Measurements from ENCODE around the gene KHSRP.

KHSRP gene, protein sequence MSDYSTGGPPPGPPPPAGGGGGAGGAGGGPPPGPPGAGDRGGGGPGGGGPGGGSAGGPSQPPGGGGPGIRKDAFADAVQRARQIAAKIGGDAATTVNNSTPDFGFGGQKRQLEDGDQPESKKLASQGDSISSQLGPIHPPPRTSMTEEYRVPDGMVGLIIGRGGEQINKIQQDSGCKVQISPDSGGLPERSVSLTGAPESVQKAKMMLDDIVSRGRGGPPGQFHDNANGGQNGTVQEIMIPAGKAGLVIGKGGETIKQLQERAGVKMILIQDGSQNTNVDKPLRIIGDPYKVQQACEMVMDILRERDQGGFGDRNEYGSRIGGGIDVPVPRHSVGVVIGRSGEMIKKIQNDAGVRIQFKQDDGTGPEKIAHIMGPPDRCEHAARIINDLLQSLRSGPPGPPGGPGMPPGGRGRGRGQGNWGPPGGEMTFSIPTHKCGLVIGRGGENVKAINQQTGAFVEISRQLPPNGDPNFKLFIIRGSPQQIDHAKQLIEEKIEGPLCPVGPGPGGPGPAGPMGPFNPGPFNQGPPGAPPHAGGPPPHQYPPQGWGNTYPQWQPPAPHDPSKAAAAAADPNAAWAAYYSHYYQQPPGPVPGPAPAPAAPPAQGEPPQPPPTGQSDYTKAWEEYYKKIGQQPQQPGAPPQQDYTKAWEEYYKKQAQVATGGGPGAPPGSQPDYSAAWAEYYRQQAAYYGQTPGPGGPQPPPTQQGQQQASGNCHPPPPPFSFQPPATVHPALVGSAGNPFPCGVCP

DNA sequence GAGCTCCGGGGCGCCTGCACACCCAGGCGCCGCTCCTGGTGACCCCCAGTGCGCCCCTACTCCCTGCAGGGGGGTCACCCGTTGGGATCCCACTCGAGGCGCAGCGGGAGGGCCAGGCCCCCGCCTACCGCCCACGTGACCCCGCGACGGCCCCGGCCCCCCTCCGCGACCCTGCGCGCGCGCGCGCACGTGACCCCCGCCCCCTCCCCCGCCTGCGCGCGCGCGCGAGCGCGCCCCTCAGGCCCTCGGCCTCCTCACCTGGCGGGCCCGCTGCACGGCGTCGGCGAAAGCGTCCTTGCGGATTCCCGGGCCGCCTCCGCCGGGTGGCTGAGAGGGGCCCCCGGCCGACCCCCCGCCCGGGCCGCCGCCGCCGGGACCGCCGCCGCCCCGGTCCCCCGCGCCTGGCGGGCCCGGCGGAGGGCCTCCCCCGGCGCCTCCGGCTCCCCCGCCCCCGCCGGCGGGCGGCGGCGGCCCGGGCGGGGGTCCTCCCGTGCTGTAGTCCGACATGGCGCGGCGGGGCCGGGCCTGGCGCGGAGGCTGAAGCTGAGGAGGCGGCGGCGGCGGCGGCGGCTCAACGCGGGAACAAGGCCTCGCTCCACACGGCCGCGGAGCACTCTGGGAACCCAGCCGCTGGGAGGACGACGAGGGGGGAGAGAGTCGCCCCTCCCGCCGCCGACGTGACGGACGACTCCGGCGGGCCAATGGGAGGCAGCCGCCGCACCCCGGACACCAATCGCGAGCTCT is at the start of gene KHSRP:
TSS of gene KHSRP (minus strand) at position 617 of the 744 bp plus-strand sequence. CDS start at position 507, 110 bp downstream.
- no peaks in the 10 kb centered on the region for H3K27me3 ChIP-seq (ENCODE audit: control insufficient read depth, insufficient read depth, low read length)

DNA sequence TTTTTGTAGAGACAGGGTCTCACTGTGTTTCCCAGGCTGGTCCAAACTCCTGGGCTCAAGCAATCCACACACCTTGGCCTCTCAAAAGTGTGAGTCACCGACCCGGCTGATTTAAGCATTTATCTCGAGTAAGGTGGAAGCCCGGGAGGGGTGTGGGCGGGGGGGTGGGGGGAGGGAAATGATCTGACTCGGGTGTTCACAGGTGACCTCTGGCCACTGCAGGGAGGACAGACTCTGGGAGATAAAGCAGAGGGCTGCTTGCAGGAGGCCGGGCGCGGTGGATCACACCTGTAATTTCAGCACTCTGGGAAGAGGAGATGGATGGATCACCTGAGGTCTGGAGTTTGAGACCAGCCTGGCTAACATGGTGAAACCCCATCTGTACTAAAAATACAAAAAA is 49.0 kb upstream of the KHSRP start:
- Histone ChIP-seq H3K4me1 (ENCODE audit: control insufficient read depth, insufficient read depth, low read length) (no peaks in the 10 kb centered on the region), H3K9ac (ENCODE audit: low read length) (no peak overlapping the region), H3K36me3 (ENCODE audit: control insufficient read depth, insufficient read depth, low read length) (no peaks in the 10 kb centered on the region), H3K27ac (ENCODE audit: low read depth, low read length) (no peak overlapping the region), H3K27me3 (ENCODE audit: control insufficient read depth, insufficient read depth, low read length) (peaks cover 15% of the 10 kb centered on the region), H3K4me3 (ENCODE audit: low read length) (no peak overlapping the region)

More for the DNA sequence above, at the start of gene KHSRP:
- Histone ChIP-seq H3K36me3 (ENCODE audit: control insufficient read depth, insufficient read depth, low read length) (peaks cover 5% of the 10 kb centered on the region), H3K4me1 (ENCODE audit: control insufficient read depth, insufficient read depth, low read length) (peaks cover 7% of the 10 kb centered on the region), H3K9ac (ENCODE audit: low read length) (peak within 1 kb of the TSS; percentile 29), H3K27ac (ENCODE audit: low read depth, low read length) (peak within 1 kb of the TSS; percentile 79), H3K4me3 (ENCODE audit: low read length) (peak within 1 kb of the TSS; percentile 85)

DNA sequence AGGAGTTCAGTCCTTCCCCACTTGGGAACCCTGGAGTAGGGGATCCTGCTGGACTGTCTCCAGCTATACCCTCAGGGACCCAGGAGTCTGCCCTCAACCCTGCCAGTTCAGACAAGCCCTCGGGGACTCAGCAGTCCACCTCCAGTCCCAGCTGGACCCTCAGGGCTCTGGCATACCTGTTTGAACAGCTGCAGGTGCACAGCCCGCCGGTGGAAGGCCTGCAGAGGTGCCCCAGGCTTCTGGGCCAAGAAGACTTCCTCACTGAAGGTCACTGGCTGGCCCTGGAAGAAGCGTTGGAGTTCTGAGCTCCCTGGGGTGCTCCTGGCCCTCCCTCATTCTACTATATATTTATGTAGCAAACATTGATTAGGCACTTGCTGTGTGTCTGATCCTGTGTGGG is 48.1 kb upstream of the KHSRP start:
- H3K4me3 ChIP-seq (ENCODE audit: low read length) = no peak overlapping the region
- peaks cover 15% of the 10 kb centered on the region for H3K27me3 ChIP-seq (ENCODE audit: control insufficient read depth, insufficient read depth, low read length)
- H3K27ac ChIP-seq (ENCODE audit: low read depth, low read length) = no peak overlapping the region
- H3K4me1 ChIP-seq (ENCODE audit: control insufficient read depth, insufficient read depth, low read length) = no peaks in the 10 kb centered on the region
- no peak overlapping the region for H3K9ac ChIP-seq (ENCODE audit: low read length)
- no peaks in the 10 kb centered on the region for H3K36me3 ChIP-seq (ENCODE audit: control insufficient read depth, insufficient read depth, low read length)

DNA sequence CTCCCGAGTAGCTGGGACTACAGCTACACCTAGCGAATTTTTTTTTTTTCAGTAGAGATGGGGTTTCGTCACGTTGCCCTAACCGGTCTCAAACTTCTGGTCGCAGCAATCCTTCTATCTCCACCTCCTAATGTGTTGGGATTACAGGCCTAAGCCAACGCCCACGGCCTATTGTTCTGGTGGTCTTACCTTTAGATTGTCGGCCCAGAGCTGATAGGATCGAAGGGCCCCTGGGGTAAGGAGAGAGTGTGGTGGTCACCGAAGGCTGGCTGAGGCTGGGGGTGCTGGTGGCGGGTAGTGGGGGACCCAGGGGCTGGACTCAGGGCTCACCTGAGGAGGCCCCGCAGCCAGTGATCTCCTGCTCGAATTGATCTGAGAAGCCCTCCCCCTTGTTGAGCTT is 46.5 kb upstream of the KHSRP start:
- H3K9ac ChIP-seq (ENCODE audit: low read length) = no peak overlapping the region
- H3K36me3 ChIP-seq (ENCODE audit: control insufficient read depth, insufficient read depth, low read length) = no peaks in the 10 kb centered on the region
- no peak overlapping the region for H3K27ac ChIP-seq (ENCODE audit: low read depth, low read length)
- H3K4me1 ChIP-seq (ENCODE audit: control insufficient read depth, insufficient read depth, low read length) = no peaks in the 10 kb centered on the region
- H3K27me3 ChIP-seq (ENCODE audit: control insufficient read depth, insufficient read depth, low read length) = peaks cover 9% of the 10 kb centered on the region
- H3K4me3 ChIP-seq (ENCODE audit: low read length) = no peak overlapping the region

DNA sequence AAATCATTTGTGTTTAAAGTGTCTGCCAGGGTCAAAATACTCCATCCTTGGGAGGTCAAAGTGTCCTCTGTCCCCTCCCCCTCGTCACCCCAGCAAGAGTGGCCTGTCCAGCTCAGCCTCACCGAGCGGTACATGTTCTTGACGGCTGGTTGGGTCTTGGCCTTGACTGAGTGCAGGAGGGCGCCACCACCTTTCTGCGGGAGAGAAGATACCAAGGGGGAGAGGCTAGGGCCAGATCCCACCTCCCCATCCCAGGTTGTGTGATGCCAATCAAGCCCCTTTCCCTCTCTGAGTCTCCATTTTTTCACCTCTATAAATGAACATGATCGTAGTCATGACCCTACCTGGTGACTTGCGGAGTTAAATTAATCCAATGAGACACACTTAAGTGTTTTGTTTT is 45.6 kb upstream of the KHSRP start:
- Histone ChIP-seq H3K27me3 (ENCODE audit: control insufficient read depth, insufficient read depth, low read length) (peaks cover 4% of the 10 kb centered on the region), H3K36me3 (ENCODE audit: control insufficient read depth, insufficient read depth, low read length) (no peaks in the 10 kb centered on the region), H3K9ac (ENCODE audit: low read length) (no peak overlapping the region), H3K4me1 (ENCODE audit: control insufficient read depth, insufficient read depth, low read length) (no peaks in the 10 kb centered on the region), H3K27ac (ENCODE audit: low read depth, low read length) (no peak overlapping the region), H3K4me3 (ENCODE audit: low read length) (no peak overlapping the region)

DNA sequence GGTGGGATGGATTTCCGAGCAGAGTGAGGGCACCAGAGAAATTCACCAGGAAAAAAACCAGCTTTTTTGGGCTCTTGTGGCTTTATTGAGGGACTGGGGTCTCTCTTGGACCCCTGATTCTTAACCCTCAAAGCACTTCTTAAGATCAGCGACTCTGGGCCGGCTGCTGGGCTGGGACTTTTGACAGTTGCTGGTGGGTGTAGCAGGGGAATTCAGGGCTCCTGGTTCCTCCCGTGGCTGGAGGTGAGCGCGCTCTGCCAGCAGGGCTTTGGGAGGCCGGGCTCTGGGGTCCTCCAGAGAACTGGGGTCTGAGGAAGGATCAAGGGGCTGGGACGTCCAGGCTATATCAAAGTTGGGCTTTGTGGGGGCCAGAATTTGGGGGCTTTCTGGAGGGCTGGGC is 42.8 kb upstream of the KHSRP start:
- Histone ChIP-seq H3K27me3 (ENCODE audit: control insufficient read depth, insufficient read depth, low read length) (peaks cover 8% of the 10 kb centered on the region), H3K27ac (ENCODE audit: low read depth, low read length) (no peak overlapping the region), H3K9ac (ENCODE audit: low read length) (no peak overlapping the region), H3K4me3 (ENCODE audit: low read length) (no peak overlapping the region), H3K4me1 (ENCODE audit: control insufficient read depth, insufficient read depth, low read length) (no peaks in the 10 kb centered on the region), H3K36me3 (ENCODE audit: control insufficient read depth, insufficient read depth, low read length) (no peaks in the 10 kb centered on the region)

DNA sequence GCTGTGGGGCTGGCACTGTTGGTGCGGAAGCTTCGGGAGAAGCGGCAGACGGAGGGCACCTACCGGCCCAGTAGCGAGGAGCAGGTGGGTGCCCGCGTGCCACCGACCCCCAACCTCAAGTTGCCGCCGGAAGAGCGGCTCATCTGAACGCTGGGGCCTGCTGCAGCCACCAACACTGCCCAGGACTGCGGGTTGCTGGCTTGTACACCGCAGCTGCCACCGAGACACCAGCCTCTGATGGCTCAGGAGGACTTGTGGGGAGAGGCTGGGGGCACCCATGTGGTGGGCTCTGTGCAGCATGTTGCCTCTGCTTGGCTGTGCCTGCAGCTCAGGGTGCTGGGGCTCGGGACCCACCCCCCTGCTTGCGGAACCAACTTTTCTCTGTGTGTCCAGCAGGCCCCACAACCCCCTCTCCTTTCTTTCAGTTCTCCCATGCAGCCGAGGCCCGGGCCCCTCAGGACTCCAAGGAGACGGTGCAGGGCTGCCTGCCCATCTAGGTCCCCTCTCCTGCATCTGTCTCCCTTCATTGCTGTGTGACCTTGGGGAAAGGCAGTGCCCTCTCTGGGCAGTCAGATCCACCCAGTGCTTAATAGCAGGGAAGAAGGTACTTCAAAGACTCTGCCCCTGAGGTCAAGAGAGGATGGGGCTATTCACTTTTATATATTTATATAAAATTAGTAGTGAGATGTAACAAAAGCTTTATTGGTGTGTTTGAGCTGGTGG is 42.1 kb upstream of the KHSRP start:
- Histone ChIP-seq H3K36me3 (ENCODE audit: control insufficient read depth, insufficient read depth, low read length) (no peaks in the 10 kb centered on the region), H3K27ac (ENCODE audit: low read depth, low read length) (no peak overlapping the region), H3K27me3 (ENCODE audit: control insufficient read depth, insufficient read depth, low read length) (peaks cover 8% of the 10 kb centered on the region), H3K4me1 (ENCODE audit: control insufficient read depth, insufficient read depth, low read length) (no peaks in the 10 kb centered on the region), H3K4me3 (ENCODE audit: low read length) (no peak overlapping the region), H3K9ac (ENCODE audit: low read length) (no peak overlapping the region)

DNA sequence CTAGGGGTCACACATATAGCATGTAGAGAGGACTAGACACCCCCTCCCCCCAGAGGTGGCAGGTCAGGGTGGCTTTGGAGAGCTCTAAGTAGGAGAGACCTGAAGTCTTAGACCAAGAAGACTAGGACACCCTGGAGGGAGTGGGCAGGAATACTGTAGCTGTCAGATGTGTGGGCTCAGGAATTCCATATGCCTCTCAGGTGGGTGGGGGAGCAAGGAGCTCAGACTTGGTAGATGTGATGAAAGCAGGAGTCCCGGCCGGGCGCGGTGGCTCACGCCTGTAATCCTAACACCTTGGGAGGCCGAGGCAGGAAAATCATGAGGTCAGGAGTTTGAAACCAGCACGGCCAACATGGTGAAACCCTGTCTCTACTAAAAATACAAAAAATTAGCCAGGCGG is 41.1 kb upstream of the KHSRP start:
- H3K27ac ChIP-seq (ENCODE audit: low read depth, low read length) = no peak overlapping the region
- H3K27me3 ChIP-seq (ENCODE audit: control insufficient read depth, insufficient read depth, low read length) = peaks cover 8% of the 10 kb centered on the region
- H3K36me3 ChIP-seq (ENCODE audit: control insufficient read depth, insufficient read depth, low read length) = no peaks in the 10 kb centered on the region
- no peak overlapping the region for H3K9ac ChIP-seq (ENCODE audit: low read length)
- H3K4me3 ChIP-seq (ENCODE audit: low read length) = peak overlapping the region; percentile 60
- no peaks in the 10 kb centered on the region for H3K4me1 ChIP-seq (ENCODE audit: control insufficient read depth, insufficient read depth, low read length)

DNA sequence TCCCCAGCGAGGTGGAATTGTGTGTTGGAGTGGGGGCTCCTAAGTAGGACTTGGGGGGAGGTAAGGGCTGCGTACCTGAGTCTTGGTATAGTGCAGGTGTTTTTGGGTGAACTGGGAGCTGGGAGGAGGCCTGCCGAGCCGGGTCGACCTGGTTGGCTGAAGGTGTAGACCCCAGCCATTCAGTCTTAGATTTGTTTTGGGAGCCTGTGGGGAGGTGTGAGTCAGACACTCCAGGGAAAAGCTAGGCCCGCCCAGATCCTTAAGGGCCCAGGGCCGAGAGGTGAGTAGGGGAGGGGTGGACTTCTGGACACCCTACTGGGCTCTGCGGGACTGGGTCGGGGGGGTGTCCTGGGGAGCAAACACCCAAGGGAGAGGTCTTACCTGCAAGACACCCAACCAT is 40.4 kb upstream of the KHSRP start:
- Histone ChIP-seq H3K4me3 (ENCODE audit: low read length) (peak overlapping the region; percentile 60), H3K27me3 (ENCODE audit: control insufficient read depth, insufficient read depth, low read length) (peaks cover 8% of the 10 kb centered on the region)

DNA sequence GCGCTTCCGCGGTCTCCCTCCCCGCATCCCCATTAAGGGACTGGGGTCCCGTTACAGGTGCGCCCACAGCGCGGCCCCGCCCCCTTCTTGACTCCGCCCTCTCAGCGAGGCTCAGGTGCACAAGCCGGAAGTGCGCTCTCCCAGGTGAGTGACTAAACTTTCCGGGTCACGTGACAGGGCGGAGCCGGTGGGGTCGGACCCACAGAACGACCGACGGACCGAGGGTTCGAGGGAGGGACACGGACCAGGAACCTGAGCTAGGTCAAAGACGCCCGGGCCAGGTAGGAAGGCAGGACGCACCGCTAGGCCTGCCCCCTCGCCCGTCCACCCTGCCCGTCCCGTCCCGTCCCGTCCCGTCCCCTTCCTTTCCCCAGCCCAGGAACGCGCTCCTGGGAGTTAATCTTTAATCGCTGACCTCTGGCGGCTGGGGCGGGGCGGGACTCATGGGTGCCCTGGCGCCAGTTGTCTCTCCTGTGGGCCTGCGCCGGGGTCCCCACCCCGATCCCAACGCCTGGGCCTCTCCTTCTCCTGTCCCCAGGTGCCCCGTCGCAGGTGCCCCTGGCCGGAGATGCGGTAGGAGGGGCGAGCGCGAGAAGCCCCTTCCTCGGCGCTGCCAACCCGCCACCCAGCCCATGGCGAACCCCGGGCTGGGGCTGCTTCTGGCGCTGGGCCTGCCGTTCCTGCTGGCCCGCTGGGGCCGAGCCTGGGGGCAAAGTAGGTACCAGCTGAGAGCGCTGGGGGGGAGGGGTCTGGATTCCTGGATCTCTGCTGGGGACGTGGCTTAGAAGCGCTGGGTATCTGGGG is 39.7 kb upstream of the KHSRP start, which contains the start of gene CRB3:
TSS of gene CRB3 (plus strand) at position 202 of the 804 bp plus-strand sequence. CDS start at position 633, 431 bp downstream.
- peak within 1 kb of the TSS; percentile 60 for H3K4me3 ChIP-seq (ENCODE audit: low read length)
- no peak within 1 kb of the TSS for H3K27ac ChIP-seq (ENCODE audit: low read depth, low read length)
- no peaks in the 10 kb centered on the region for H3K4me1 ChIP-seq (ENCODE audit: control insufficient read depth, insufficient read depth, low read length)
- no peaks in the 10 kb centered on the region for H3K36me3 ChIP-seq (ENCODE audit: control insufficient read depth, insufficient read depth, low read length)
- peaks cover 8% of the 10 kb centered on the region for H3K27me3 ChIP-seq (ENCODE audit: control insufficient read depth, insufficient read depth, low read length)
- no peak within 1 kb of the TSS for H3K9ac ChIP-seq (ENCODE audit: low read length)

More for the DNA sequence above, 40.4 kb upstream of the KHSRP start:
- H3K4me1 ChIP-seq (ENCODE audit: control insufficient read depth, insufficient read depth, low read length) = no peaks in the 10 kb centered on the region
- H3K36me3 ChIP-seq (ENCODE audit: control insufficient read depth, insufficient read depth, low read length) = no peaks in the 10 kb centered on the region
- H3K27ac ChIP-seq (ENCODE audit: low read depth, low read length) = no peak overlapping the region
- no peak overlapping the region for H3K9ac ChIP-seq (ENCODE audit: low read length)

DNA sequence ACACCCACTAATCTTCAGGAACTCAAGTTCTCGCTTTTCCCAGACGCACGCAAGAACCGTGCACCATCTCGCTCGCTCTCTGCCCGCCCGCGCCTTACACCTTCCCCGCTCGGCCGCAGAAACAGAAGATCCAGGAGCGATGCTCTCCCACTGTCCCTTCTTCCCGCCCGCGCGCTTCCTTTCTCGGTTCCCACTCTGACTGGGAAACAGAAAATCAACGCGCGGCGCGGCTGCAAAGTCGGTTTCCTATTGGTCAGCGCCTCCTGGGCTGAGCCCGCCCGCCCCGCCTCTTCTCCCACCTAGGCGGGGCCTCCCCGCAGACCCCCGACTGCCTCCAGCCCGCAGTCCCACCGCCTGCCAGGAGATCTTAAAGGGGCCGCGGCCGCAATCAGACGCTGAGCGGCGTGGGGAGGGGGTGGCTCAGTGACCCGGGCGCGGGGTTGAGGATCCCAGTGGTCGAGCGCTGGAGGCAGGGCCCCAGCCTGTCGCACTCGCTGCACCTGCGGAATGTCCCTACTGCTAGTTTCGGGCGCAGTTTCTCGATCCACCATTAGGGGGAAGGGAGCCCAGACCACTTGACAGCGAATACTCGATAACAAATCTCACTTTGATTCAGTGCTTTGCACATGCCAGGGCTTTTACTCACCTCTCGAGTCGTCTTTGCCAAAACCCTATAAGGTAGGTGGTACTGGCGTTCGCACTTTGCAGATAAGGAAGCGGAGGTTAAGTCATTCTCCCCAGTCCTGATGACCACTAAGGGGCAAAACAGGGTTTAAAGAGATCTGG is 35.7 kb upstream of the KHSRP start:
- Histone ChIP-seq H3K9ac (ENCODE audit: low read length) (peak overlapping the region; percentile 62), H3K4me3 (ENCODE audit: low read length) (peak overlapping the region; percentile 92), H3K4me1 (ENCODE audit: control insufficient read depth, insufficient read depth, low read length) (peaks cover 7% of the 10 kb centered on the region), H3K27me3 (ENCODE audit: control insufficient read depth, insufficient read depth, low read length) (peaks cover 5% of the 10 kb centered on the region), H3K36me3 (ENCODE audit: control insufficient read depth, insufficient read depth, low read length) (peaks cover 5% of the 10 kb centered on the region), H3K27ac (ENCODE audit: low read depth, low read length) (peak overlapping the region; percentile 77)

All from rectal smooth muscle tissue (tissue), 1 donor.